ENCODE results near the gene SEC63.
"Not testable (repeated sequence)": the region's sequence is repeated elsewhere in the genome, so short reads cannot be mapped to it uniquely, and the experiment has no call there.

Gene SEC63

DNA sequence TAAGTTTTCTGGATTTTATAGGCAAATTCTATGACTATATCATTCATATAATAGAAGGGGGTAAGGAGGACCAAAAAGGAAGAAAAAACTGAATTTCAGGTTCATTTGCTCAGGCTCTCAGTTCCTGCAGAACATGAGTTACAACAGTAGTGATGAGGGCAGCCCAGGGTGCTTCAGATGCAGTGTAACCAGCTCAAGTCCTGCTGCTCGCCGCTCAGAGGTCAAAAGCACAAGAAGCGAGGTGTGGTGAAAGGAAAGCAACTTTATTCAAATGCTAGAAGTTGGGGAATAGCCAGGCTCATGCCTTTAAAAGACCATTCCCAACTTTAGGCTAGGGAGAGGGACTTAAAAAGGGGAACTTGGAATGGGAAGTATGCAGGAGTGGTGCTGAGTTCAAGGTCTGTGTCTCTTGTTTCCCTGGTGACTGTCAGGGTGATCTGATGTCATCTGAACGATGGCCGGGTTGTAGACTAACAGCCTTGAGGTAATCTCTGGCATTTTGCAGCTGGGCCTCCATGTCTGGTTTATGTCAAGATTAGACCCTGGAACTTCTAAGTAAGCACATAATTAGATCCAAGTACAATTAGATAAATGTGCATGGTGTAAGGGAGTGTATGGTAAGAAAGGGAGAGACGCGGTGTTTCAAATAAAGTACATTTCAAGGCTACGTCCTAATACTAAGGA lies 14.5 kb upstream of the SEC63 start:
- no peak for DNase-seq

DNA sequence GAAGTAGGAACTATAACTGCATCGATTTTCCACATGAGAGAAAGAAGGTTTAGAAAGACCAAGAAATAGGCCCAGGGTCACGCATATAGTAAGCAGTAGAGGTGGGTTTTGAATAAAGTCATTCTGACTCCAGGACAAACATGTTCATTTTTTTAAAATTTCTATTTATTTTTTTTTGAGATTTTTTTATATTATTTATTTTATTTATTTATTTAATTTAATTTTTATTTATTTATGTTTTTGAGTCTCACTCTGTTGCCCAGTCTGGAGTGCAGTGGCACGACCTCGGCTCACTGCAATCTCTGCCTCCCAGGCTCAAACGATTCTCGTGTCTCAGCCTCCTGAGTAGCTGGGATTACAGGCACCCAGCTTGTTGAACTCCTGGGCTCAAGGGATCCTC lies 13.2 kb upstream of the SEC63 start:
- no peak for DNase-seq

DNA sequence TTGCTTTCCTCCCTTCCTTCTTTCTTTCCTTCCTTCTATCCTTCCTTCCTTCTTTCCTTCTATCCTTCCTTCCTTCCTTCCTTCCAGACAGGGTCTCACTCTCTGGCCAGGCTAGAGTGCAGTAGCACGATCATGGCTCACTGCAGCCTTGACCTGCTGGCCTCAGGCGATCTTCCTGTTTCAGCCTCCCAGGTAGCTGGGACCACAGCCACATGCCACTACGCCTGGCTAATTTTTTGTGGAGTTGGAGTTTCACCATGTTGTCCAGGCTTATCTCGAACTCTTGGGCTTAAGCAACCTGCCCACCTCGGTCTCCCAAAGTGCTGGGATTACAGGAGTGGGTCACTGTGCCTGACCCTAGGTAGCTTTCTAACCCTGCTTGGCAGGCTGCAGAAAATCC lies 12.2 kb upstream of the SEC63 start:
- no peak for DNase-seq

DNA sequence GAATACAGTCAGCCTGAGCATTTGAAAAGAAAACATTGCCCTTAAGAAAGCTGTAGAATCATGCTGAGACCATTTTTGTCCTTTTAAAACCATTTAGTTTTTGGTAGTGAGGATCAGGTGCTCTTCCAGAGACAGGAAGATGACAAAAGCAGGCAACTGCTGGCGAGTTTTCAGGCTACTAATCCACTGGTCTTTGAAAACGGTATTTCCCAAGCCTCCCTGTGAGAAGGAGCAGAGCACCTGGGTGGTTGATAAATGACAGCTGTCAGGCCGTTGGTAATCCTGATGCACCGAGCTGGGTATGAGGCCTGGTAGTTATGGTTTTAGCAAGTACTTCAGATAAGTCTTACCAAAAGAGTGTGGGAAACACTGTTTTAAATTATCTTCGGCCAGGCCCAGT lies 10.1 kb upstream of the SEC63 start:
- DNase-seq = no peak

DNA sequence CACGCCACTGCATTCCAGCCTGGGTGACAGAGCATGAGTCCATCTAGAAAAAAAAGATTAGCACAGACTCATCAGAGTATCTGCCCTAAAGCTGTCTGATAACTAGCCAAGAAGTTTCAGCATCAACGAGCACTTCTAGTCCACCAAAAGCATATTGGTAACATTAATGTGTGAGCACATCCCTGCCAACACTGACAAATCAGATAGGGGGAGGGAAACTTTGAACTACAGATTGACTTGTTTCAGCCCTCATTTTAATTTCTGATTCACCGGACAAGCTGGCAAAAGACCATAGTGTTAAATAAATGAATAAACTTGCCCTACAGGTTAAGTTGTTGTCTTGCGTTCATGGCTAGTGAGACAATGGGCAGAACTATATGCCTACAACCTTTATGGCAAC lies 7.7 kb upstream of the SEC63 start:
- DNase-seq = no peak

DNA sequence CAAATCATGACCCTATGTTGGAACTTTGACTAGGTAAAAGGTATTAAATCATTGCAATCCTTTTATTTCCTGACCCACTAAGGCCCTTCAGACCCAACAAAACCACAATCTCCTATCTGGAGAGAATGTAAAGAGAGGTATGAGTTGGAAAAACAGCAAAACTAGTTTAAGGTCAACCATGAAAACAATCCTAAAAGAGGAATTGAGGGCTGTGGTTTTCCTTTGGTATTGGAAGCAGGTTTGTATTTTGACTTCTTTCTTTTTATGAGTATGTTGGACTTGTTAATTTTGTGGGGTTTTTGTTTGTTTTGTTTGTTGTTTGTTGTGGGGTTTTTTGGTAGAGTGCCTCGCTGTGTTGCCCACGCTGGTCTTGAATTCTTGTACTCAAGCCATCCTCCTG lies 4.7 kb upstream of the SEC63 start:
- DNase-seq = no peak

DNA sequence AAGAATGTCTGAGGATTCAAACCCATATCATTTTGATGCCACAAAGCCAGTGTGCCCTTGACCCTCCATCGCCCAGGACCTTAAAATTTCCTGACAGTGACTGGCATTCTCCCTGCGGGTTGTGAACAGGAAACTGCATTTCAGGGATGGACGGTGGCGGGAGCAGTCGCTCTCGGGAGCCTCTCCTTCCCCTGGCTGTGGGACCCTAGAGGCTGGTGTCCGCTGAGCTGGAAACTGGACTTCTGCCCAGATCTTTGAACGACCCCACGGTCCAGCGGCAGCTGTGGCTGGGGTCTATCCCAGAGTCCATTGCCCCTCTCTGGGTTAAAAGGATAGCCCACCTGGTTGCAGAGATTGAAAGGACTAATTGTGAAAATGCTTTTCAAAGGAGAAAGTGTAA lies 1.4 kb upstream of the SEC63 start:
- DNase-seq = no peak

DNA sequence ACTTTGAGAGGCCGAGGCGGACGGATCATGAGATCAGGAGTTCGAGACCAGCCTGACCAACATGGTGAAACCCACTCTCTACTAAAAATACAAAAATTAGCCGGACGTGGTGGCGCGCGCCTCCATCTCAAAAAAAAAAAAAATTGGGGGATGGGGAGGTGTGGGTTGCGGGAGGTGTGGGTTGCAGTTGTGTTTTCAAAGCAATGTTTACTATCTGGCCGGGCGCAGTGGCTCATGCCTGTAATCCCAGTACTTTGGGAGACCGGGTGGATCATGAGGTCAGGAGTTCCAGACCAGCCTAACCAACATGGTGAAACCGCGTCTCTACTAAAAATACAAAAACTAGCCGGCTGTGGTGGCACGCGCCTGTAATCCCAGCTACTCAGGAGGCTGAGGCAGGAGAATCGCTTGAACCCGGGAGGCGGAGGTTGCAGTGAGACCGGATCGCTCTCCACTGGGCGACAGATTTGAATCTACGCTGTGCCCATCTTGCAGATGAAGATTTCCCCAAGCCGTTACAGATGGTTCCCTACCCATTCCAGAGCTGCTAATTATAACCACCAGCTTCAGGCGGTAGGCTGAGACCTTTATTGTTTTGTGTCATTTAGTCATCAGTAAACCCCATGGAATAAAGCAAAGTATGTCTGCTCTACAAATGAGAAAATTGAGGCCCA lies 818 bp upstream of the SEC63 start:
- DNase-seq = not testable (repeated sequence)

DNA sequence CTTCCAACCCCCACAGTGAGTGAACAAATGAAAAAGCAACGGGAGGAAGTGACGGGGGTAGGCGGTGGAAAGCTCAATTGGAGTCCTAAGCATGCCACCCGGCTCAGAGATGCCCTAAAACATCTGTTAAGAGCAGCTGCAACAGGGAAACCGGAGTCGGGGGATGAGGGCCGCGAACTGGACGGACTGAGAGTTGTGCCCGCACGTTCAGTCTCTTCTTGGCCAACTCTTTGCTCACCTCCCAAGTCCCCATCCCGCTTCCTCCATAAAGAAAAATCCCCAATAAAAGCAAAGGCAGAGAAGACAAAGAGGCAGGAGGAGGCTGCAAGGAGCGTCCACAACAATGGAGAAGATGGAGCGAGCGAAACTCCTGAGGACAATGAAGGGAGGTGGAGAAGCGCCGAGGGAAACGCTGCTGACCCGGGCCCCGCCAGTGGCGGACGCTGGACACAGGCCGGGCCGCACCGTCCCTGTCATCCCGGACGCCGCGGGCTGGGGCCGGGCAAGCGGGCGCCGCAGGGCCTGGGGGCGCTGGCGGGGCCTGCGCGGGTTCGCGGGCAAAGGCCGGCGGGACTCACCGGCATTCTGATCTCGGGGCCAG lies 600 bp downstream of the SEC63 start:
- DNase-seq = peak; percentile 64

DNA sequence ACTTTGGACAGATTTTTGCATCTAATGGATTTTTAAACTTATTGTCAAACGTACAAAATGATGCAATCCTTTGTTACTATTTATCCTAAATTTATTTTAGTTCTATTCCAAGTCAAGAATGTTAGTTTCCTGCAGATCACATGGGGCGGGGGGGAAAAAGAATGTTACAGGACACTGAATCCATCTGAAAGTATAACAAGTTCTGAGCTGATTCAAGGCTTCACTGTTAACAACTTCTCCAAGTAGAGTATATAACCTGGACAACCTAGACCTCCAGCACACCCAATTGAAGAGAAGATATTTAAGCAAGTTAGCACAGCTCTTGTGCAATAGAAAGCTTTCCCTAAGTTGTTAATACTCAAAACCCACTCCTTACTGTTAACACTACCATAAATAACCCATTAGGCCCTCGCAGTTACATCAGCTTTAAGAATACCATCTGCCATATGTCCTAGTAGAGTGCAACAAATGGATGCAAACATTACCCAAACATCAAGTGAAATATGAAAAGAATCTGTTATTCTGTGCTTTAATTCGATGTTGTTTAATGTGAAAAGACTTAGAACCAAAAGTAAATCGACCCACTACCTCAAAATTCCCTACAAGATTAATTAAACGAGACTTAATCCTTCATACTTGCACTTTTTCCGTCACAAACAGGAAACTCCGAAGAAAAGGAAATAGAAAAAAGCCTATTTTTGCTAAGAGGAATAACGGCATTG lies 1.3 kb downstream of the SEC63 start:
- no peak for DNase-seq

DNA sequence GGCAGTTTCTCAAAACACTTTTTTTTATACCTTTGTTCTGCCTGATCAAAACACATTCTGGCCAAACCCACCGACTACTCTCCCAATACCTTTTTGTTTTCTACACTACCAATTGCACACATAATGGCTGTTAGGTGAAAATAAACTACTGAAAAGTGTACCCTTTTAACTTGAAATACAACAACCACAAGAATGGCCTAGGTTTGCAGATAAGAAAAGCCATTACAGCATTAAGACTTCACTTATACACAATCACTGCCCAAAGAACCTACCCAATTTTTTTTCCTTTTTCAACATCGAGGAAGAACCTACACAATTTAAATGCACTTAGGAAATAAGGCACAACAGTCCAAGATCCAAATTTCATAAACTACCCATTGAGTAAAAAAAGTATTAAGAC lies 1.8 kb downstream of the SEC63 start:
- no peak for DNase-seq

DNA sequence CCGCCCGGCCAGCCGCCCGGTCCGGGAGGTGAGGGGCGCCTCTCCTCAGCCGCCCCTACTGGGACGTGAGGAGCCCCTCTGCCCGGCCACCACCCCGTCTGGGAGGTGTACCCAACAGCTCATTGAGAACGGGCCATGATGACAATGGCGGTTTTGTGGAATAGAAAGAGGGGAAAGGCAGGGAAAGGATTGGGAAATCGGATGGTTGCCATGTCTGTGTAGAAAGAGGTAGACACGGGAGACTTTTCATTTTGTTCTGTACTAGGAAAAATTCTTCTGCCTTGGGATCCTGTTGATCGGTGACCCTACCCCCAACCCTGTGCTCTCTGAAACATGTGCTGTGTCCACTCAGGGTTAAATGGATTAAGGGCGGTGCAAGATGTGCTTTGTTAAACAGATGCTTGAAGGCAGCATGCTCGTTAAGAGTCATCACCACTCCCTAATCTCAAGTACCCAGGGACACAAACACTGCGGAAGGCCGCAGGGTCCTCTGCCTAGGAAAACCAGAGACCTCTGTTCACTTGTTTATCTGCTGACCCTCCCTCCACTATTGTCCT lies 4.1 kb downstream of the SEC63 start:
- DNase-seq = not testable (repeated sequence)

DNA sequence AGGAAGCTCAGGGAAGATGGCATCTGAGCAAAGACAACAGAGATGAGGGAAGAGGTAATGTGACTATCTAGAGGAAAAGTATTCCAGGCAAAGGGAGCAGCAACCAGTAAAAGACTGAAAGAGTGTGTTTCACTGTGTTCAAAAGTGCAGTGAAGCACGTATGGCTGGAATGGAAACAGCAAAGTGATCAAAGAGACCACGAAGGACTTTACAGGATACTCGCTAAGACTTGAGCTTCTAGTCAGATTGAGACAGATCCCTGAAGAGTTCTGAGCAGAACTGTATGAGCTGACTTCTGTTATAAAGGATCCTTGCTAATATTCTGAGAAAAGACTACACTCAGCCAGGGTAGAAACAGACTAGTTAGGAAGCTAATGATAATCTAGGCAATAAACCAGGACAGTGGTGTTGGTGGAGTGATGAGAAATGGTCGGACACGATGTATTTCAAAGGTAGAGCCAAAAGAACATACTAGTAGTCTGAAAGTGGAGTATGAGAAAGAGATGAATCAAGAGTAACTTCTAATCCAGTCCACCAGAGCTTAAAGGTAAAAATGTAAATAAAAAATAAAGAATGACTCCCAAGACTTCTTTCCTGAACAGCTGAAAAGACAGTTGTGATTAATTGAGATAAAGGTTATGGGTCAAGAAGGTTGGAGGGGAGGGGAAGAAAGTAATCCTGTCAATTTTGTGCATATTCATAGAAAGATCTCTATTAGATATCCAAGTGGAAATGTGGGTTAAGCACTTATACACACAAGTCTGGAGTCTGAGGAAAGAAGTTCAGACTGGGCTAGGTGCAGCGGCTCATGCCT lies 14.2 kb downstream of the SEC63 start:
- no peak for DNase-seq

DNA sequence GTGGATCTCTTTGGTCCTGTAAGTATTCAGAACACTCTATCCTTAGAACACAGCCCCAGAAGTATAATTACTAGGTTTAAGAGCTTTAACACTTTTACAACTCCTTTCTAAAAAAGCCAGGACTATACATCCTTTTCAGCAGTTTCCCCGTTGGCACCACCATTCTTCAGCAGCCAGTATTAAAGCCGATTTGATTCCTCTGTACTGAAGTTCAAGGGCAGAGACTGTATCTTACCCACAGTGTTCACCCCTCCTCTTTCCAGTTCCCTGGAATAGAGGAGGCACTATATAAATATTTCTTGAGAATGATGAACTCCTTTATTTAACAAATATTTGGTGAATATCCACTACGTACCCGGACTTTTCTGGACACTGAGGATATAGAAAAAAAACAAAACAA lies 15.9 kb downstream of the SEC63 start:
- no peak for DNase-seq

DNA sequence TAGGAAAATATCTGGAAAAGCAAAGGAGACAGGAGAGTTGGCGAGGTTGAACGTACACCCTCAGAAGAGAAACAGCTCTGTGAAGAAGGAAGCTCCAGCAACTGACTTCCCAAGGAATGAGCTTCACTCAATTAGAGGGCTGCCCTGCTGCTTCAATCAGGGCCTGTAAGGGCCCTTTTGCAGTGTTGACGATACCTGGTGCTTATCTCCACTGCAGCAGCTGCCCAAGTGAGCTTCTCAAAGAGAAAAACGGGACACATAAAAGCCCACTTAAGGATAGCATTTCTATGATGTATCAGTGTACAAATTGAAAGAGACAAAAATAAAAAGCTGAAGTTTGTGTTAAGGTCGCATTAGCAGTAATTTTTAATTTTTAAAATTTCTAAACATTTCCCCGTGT lies 16.4 kb downstream of the SEC63 start:
- DNase-seq = no peak

DNA sequence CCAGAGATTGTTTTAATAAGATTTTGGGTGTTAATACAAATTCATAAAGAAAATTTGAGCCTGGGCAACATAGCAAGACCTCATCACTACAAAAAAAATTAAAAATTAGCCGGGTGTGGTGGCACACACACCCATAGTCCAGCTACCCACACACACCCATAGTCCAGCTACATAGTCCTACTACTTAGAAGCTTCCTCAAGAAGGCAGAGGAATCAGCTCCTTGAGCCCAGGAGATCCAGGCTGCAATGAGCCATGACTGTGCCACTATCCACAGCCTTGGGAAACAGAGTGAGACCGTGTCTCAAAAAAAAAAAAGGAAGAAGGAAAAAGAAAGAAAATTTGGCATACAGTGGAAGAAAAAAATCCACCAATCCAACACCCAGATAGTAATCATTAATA lies 16.8 kb downstream of the SEC63 start:
- no peak for DNase-seq

DNA sequence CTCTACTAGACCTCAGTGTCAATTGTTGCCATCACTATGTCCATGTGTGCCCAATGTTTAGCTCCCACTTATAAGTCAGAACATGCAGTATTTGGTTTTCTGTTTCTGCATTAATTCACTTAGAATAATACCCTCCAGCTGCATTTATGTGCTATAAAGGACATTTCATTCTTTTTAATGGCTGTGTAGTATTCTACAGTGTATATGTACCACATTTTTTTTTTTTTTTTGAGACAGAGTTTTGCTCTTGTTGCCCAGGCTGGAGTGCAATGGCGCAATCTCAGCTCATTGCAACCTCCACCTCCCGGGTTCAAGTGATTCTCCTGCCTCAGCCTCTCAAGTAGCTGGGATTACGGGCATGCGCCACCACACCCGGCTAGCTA lies 21.1 kb downstream of the SEC63 start:
- not testable (repeated sequence) for DNase-seq

DNA sequence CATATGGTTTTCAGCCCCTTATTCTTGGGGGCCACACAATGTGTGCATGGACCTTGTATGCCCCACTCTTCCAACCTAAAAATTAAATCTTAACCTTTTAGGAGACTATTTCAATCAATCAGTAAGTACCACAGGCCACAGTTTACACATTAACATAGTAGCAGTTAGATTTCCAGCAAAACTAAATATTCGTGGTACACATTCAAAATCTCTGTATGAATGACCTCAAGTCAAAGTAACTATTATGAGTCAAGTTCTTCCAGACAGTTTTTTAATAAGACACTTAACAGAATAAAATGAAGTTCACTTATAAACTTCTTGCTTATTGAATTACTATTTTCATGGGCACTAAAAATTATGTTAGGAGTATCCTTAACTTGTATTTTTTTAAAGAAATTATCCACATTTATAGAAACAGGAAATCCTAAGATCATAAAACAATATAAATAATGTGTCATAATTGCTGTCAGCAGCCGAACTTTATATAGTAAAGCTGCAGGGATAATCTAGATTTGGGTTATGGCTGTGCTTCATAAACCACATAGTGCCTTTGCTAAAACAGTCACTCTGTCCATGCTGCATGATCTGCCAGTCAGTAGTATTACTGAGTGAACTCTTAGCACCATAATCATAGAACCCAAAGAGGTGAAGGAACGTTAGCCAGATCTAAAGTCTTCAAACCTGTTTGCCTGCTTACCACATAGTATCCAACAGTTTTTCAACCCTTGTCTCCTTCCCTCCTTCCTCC lies 21.7 kb downstream of the SEC63 start:
- no peak for DNase-seq

DNA sequence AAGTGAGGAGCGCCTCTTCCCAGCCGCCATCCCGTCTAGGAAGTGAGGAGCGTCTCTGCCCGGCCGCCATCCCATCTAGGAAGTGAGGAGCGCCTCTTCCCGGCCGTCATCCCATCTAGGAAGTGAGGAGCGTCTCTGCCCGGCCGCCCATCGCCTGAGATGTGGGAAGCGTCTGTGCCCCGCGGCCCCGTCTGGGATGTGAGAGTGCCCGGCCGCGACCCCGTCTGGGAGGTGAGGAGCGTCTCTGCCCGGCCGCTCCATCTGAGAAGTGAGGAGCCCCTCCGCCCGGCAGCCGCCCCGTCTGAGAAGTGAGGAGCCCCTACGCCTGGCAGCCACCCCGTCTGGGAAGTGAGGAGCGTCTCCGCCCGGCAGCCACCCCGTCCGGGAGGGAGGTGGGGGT lies 23.8 kb downstream of the SEC63 start:
- DNase-seq = not testable (repeated sequence)

DNA sequence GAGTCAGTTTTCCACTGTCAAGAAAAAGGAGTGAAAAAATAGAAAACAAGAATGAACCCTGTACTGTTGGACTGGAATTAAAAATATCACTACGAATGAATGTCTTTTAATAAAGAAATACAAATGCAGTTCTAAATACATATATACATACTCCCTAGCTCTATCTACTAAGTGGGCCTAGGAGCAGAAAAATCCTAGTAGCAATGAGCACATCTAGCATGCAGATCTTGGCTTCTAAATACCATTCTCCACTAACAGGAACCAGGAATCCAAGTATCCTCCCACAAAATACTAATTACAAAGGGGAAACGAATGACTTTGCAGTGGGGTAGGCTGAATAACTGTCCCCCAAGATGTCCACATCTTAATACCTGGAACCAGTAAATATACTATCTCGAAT lies 25.4 kb downstream of the SEC63 start:
- DNase-seq = no peak

DNA sequence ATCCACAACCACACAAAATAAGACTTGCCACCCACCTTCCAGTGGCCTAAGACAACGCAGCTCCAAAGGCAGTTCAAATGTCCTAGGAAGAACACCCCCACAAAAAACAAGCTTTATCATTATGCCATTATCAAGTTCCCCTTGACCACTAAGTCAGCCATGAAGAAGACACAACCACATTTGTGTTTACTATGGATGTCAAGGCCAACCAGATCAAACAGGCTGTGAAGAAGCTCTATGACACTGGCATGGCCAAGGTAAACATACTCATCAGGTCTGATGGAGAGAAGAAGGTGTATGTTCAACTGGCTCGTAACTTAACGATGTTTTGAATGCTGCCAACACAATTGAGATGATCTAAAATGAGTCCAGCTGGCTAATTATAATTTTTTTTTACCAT lies 26.1 kb downstream of the SEC63 start:
- DNase-seq = no peak

DNA sequence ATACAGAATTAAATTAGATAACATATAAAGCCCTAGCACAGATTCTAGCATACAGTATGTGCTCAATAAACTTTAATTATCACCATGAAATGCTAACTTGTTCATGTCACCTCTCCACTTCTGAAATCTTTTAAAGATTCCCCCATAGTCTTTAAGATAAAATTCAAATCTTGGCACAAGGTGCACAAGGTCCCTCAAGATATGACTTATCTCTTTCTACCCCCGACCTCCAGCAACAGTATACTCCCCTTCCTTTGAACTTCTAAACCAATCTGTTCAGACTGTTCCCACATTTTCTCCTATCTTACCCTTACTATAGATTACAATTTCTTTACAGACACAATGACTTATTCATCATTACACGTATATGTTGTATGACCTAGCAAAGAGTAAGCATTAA lies 29.0 kb downstream of the SEC63 start:
- no peak for DNase-seq
